NOMO-1 (cell line): ENCODE measurements around the gene PWP1.

ENCODE experiments used
- DNase-seq, 2 experiments: peaks; one replicate each; lab custom pipeline; 2025; ENCODE audit not compliant: unreplicated experiment in 2 of 2; lab: John Stamatoyannopoulos, UW

The PWP1 gene

DNA sequence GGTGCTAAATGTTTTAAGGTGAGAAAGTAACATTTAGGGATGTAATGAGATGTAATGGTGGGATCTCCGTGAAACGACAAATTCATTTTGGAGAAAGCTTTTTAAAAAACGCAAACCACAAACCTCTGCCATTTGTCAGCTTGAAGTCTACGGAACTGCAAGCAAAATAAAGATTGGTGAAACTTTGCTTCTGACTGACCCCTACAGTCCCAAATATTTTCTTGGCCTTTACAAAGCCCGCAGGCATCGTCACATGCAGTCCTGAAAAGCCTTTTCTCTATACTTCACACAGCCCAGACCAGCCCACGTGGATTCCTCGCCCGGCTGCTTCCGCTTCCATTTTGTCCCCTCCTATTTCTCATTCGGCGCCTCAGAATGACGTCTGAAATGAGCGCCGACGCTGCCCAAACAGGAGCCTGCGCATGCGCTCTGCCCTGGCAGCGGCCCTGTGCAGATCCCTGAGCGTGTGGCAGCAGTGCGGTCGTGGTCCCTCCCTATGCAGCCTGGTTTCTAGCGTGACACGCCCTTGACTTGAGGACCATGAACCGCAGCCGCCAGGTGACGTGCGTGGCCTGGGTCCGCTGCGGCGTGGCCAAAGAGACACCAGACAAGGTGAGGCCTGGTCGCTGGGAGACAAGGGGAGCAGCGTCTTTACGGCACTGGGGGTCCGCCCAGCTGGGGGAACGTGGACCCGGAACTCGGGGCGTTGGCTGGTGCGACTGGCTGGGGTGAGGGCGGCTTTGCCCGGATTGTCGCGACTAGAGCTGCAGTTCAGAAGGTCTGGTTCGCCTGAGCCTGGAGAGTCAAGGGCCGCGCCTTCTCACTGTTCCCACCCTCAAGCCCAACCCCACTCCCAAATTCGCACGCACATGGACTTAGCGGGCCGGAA is at the start of gene PWP1:
Gene PWP1 (plus strand): TSS at position 440 of the 889 bp plus-strand sequence. CDS start 101 bp downstream, at position 541.
- DNase-seq: peak; percentile 90 to 93

DNA sequence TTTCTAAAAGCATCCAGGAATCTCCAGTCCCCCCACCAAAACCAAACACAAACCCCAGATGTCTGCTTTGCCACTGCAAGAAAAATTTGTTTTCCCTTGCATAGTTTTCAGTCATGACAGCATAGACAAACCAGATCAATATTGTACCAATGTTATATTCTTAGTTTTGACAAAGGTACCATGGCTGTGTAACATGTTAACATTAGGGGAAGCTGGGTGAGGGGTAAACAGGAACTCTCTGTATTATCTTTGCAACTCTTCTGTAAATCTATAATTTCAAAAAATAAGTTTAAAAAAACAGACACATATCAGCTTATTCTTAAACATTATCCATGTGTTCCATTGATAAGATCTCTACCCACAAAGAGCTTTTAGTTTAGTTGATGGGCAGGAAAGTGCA is 44.4 kb upstream of the PWP1 start:
- DNase-seq: no peak

DNA sequence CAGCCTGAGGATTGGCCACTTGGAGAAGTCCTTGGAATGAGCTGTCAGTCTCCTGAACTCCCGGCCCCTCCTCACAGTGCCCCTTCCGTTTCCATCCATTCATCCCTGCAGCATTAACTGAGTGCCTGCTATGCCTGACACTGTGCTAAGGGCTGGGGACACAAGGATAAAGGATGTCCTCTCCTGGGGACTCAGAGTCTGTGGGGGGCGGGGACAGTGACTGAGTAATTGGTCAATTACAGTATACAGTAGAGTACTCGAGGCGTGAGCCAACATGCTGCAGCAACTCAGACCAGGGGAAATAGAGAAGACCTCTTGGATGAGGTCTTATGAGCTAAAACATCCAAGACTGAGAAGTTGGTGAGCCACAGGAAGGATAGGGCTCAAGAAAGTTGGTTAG is 43.4 kb upstream of the PWP1 start:
- DNase-seq: no peak

GRCh38 chr12:107645630-107646333 is 39.8 kb upstream of the PWP1 start:
- DNase-seq: no peak

- no peak for DNase-seq
These were observed 39.2 kb upstream of the PWP1 start for GRCh38 chr12:107646436-107646835.

GRCh38 chr12:107649661-107650061 is 35.9 kb upstream of the PWP1 start:
- no peak for DNase-seq

GRCh38 chr12:107650977-107651376 is 34.6 kb upstream of the PWP1 start:
- DNase-seq: no peak

DNA sequence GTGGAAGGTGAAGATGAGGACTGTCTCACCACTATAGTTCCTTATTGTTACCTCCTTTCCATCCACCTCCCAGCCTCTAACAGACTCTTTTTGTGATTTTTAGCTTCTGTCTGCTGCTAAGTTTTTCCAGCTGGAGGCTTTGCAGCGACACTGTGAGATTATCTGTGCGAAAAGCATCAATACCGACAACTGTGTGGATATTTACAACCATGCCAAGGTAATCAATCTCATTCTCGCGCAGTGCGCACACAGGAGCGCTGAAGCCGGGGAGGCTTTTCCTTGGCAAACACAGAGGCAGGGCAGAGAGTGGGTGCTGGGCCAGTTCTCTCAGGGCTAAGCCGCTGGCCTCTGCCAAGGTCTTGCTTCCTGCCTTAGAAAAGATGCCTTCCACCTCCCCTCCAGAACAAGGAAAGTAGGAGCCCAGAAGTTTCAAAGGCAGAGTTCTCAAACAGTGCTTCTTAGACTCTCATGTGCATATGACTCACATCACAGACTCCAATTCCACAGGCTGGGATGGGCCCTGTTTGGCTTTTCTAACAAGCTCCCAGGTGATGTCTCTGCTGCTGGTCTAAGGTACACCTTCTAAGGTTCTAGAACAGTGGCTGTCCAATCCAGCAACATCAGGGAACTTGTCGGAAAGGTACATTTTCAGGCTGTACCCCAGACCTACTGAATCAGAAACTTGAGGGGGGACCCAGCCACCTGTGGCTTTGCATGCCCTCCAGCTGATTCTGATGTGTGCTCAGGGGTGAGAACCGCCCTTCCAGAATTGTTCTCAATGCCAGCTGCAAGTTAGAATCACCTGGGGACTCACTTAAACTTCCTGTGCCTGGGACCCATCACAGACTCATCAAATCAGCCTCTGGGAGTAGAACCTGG is 33.8 kb upstream of the PWP1 start:
- DNase-seq: no peak

- no peak for DNase-seq
These were observed 32.1 kb upstream of the PWP1 start for GRCh38 chr12:107653519-107653918.

DNA sequence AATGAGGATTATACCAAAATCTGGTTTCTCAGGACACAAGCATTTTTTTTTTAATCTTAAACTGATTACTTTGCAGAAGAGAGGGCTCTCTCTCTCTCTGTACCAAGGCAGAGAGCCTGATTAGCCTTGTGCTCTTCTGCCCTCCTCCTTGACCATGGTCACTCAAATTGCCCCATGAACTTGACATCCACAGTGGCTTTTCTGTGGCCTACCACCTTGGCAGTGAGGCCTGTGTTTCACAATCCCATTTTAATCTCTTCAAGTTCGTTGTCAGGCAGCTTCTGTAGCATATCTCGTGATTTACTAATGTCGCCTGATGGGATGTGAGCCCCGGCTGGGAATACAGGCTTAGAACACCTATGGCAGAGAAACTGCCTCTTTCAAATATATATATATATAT is 30.7 kb upstream of the PWP1 start:
- no peak for DNase-seq

- DNase-seq: no peak
These were observed 30.1 kb upstream of the PWP1 start for GRCh38 chr12:107655281-107656065.

DNA sequence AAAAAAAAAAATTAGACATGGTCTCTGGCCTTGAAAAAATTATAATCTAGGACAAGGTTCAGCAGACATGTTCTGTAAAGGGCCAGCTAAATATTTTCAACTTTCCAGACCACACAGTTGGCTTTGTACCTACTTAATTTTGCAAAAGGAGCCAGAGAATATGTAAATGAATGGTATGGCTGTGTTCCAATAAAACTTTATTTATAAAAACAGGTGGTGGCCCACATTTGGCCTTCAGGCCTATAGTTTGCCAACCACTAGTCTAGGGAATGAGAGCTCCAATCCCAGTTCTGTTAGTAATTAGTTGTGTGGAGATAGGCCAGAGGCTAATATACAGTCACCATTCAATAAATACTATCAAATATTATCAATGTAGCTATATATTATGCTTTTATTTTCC is 29.3 kb upstream of the PWP1 start:
- no peak for DNase-seq

- DNase-seq: no peak
These were observed 28.5 kb upstream of the PWP1 start for GRCh38 chr12:107657133-107657532.

DNA sequence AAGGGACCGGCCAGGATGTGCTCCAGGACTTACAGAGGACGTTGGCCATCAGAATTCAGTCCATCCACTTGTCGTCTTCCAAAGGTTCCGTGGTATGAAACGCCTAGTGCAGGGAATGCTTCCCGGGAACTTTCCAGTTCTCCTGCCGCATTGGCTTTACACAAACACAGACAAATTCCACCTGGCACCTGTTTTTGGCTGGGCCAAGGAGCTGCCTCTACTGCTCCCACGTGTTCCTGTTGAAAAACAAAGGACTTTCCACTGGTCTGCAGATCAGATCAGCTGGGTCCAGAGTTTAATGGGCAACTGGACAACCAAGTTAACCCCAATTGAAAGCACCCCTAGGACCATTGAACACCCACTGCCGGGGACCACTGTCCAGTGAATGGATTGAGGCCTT is 28.0 kb upstream of the PWP1 start:
- no peak for DNase-seq

- DNase-seq: peak; percentile 90 to 92
These were observed 25.4 kb upstream of the PWP1 start for GRCh38 chr12:107660235-107660634.

- DNase-seq: no peak
These were observed 24.7 kb upstream of the PWP1 start for GRCh38 chr12:107660861-107661415.

GRCh38 chr12:107661830-107662229 is 23.8 kb upstream of the PWP1 start:
- no peak for DNase-seq

DNA sequence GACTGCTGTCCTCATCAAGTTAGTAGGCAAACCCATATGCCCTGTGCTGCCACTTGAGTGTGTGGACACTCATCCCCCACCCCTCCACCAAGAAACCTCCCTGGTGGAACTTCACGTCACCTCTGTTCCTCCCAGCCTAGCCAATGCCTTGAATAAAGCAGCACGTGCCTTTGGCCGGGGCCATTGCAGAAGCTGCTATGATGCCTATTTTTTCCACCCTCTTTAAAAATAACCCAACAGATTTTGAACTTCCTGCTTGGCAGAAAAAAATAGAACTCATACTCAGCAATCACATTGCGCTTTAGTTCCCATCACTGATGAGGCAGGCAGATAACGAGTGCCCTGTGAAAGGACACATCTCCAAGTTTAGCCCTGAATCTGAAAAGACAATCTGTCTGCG is 23.1 kb upstream of the PWP1 start:
- peak; percentile 55 to 59 for DNase-seq

DNA sequence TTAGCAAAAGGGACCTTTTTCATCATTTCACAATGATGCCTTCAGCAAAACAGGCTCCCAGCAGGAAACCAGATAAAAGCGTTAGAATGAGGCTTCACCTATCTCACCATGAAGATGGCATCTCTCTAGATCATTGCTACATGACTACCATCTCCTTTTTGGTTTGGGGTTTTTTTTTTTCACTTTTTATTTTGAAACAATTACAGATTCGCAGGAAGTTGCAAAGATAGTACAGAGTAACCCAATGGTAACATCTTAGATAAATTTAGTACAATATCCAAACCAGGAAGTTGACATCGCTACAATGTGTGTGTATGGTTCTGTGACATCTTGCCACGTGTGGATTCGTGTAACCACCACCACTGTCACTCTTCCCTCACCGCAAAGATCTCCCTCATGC is 22.3 kb upstream of the PWP1 start:
- peak in 1 of 2 experiments; percentile 40 for DNase-seq

GRCh38 chr12:107666009-107666408 is 19.6 kb upstream of the PWP1 start:
- no peak for DNase-seq
